ENCODE measurements around the gene ZIC5. TPM values are rescaled to one million over a fixed set of nuclear protein-coding genes. Genes with fewer than 3 reads are reported as not detected.

Gene ZIC5
- total RNA-seq, 1 donor from 2014 or later, result not detected

DNA sequence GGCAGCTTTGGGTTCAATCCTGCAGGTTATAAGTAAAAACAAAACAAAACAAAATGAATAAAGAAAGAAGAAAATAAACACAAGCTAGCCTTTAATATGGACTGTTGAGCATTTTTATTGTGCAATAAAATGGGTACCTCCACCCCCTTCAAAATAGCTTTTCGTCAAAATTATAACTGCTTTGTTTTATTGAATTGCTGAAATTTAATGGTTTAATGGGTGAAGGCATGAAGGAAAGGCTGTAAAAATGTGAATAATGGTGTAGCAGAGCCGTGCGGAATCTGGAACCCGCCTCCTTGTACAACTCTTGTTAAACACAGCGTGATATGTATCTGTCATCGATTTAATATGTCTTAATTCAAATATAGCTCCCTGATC is 2.2 kb upstream of the ZIC5 start:
- H3K4me3 ChIP-seq (ENCODE audit: low read depth, low read length), result no peak overlapping the region
- peaks cover 74% of the 10 kb centered on the region for H3K27me3 ChIP-seq (ENCODE audit: control insufficient read depth, insufficient read depth, low read length)
- H3K36me3 ChIP-seq (ENCODE audit: control insufficient read depth, insufficient read depth, low read length), result no peaks in the 10 kb centered on the region
- no peak for TF ChIP-seq CTCF (IDR thresholded peaks at IDR 0.05; ENCODE audit: insufficient read depth, low read length, poor library complexity, severe bottlenecking)
- DNase-seq (ENCODE audit: low read depth), result no peak

DNA sequence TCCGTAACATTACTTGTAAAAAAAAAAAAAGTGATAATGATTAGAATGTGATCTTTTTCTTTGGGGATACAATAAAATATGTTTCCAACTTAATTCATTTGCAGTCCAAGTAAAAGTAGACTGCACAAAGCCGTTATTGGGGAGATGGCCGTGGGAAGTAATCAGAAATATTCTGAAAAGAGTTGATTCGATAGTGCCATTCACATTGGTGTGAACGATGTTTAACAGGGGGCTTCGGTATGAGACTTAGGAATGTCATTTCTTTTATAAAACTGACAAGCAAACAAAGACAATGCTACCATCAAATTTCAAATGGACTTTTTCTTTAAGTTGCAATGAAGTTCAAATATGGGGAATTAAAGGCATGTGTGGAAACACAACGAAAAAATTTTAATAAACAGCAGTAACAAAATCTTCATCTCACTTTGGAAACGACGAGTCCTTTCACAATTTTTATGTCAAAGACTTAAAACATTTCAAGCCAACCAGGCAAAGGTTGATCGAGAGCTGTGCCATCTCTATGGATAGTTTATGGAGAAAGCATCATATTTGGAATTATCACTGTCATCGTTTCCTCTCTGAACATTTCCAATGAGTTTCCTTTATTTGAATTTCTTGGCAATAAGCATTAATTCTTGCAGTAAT is 1.7 kb upstream of the ZIC5 start:
- no peak overlapping the region for H3K4me3 ChIP-seq (ENCODE audit: low read depth, low read length)
- H3K27me3 ChIP-seq (ENCODE audit: control insufficient read depth, insufficient read depth, low read length), result peaks cover 74% of the 10 kb centered on the region
- H3K36me3 ChIP-seq (ENCODE audit: control insufficient read depth, insufficient read depth, low read length), result no peaks in the 10 kb centered on the region
- TF ChIP-seq CTCF (IDR thresholded peaks at IDR 0.05; ENCODE audit: insufficient read depth, low read length, poor library complexity, severe bottlenecking), result no peak
- DNase-seq (ENCODE audit: low read depth), result no peak

DNA sequence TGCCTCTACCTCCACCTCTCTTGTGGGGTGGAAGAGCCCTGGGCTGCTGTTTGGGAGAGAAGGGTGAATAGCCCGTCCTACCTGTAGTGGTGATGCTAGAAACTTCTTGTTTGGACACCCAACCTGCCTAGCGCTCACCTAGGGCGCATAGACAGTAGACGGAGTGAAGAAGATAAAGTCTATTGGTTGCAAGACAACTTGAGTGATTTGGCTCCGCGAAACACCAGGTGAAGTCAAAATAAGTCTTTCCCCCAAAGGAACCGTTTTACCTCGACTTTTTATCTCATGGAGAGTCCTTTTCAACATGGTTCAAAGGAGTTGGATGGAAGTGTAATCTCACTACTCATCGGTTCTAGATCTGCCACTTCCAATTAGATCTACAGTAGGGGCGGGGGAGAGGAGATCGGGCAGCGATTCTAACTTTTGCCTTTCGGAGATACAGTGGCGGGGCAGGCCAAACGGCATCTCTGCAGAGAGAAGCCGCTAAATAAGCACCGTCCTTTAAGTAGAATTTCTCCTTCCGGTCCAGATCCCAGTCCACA is 694 bp upstream of the ZIC5 start:
- no peak for DNase-seq (ENCODE audit: low read depth)
- Histone ChIP-seq H3K36me3 (ENCODE audit: control insufficient read depth, insufficient read depth, low read length) (no peaks in the 10 kb centered on the region), H3K4me3 (ENCODE audit: low read depth, low read length) (no peak overlapping the region), H3K27me3 (ENCODE audit: control insufficient read depth, insufficient read depth, low read length) (peaks cover 74% of the 10 kb centered on the region)
- TF ChIP-seq CTCF (IDR thresholded peaks at IDR 0.05; ENCODE audit: insufficient read depth, low read length, poor library complexity, severe bottlenecking), result no peak

- peaks cover 78% of the 10 kb centered on the region for H3K27me3 ChIP-seq (ENCODE audit: control insufficient read depth, insufficient read depth, low read length)
- no peaks in the 10 kb centered on the region for H3K36me3 ChIP-seq (ENCODE audit: control insufficient read depth, insufficient read depth, low read length)
- TF ChIP-seq CTCF (IDR thresholded peaks at IDR 0.05; ENCODE audit: insufficient read depth, low read length, poor library complexity, severe bottlenecking), result no peak
- no peak for DNase-seq (ENCODE audit: low read depth)
- no peak overlapping the region for H3K4me3 ChIP-seq (ENCODE audit: low read depth, low read length)
Measured at GRCh38 chr13:99970651-99971575, 654 bp downstream of the ZIC5 start.

DNA sequence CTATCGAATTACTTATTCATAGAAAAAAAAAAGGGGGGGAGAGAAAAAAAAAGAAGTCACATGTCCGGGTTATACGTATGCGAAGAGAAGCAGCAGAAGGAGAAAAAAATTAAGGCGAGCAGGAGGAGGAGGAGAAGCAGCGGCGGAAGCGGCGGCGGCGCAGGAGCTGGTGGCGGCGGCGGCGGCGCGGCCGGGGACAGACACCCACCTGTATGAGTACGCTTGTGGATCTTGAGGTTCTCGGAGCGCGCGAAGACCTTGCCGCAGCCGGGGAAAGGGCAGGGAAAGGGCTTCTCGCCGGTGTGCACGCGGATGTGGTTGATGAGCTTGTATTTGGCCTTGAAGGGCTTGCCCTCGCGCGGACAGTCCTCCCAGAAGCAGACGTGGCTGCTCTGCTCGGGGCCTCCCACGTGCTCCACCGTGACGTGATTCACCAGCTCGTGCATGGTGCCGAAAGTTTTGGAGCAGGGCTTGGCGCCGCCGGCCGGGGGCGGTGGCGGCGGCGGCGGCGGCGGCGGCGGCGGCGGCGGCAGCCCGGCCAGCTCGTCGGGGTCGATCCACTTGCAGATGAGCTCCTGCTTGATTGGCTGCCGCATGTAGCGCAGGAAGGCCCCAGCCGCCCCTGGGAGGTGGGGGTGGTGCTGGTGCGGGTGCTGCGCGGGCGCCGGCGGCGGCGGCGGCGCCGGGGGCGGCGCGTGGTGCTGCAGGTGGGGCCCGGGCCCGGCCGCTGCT is 1.5 kb downstream of the ZIC5 start:
- Histone ChIP-seq H3K27me3 (ENCODE audit: control insufficient read depth, insufficient read depth, low read length) (peaks cover 78% of the 10 kb centered on the region), H3K4me3 (ENCODE audit: low read depth, low read length) (no peak overlapping the region), H3K36me3 (ENCODE audit: control insufficient read depth, insufficient read depth, low read length) (no peaks in the 10 kb centered on the region)
- TF ChIP-seq CTCF (IDR thresholded peaks at IDR 0.05; ENCODE audit: insufficient read depth, low read length, poor library complexity, severe bottlenecking), result no peak
- no peak for DNase-seq (ENCODE audit: low read depth)
